Suprapubic skin (tissue), 4 donors: ENCODE results near the gene HBS1L. TPM values are rescaled to one million over a fixed set of nuclear protein-coding genes. Genes with fewer than 3 reads are reported as not detected.

Experiments used
- DNase-seq, 2 donors: peaks; one replicate each; pipeline ENCODE4 v3.0.0-alpha.2; 2019; ENCODE audit warnings: low spot score in 2 of 2
- H3K27ac ChIP-seq: fragments of 200-600 bp; sonication (generic); one replicate; pipeline ENCODE4 v1.5.1; 2019
- H3K27me3 ChIP-seq: fragments of 200-600 bp; sonication (generic); one replicate; pipeline ENCODE4 v1.5.1; 2019
- H3K36me3 ChIP-seq: fragments of 200-600 bp; sonication (generic); one replicate; pipeline ENCODE4 v1.5.1; 2019
- H3K4me1 ChIP-seq: fragments of 200-600 bp; sonication (generic); one replicate; pipeline ENCODE4 v1.5.1; 2019
- H3K4me3 ChIP-seq: fragments of 200-600 bp; sonication (generic); one replicate; pipeline ENCODE4 v1.5.1; 2019; ENCODE audit warnings: mild to moderate bottlenecking
- H3K9me3 ChIP-seq: fragments of 200-600 bp; sonication (generic); one replicate; pipeline ENCODE4 v1.5.1; 2019
- CTCF ChIP-seq, 2 donors: fragments of 200-600 bp in 1 of 2; fragments of 450-650 bp in 1 of 2; sonication (generic) in 1 of 2; IDR thresholded peaks; one replicate each; pipeline ENCODE4 v1.5.1; 2016 to 2019; ENCODE audit warnings: antibody characterized with exemption in 2 of 2, mild to moderate bottlenecking in 1 of 2, moderate library complexity in 1 of 2
- EP300 ChIP-seq: sonication (generic); formaldehyde crosslinking; IDR thresholded peaks from one replicate; pipeline ENCODE4 v1.6.1; 2017; ENCODE audit warnings: antibody characterized with exemption
- POLR2A ChIP-seq, 2 donors: fragments of 450-650 bp; IDR thresholded peaks; one replicate each; pipeline ENCODE4 v1.6.1; 2017; ENCODE audit warnings: antibody characterized with exemption in 2 of 2, mild to moderate bottlenecking in 2 of 2, moderate library complexity in 2 of 2
- POLR2AphosphoS5 ChIP-seq, 3 donors: sonication (generic); formaldehyde crosslinking; IDR thresholded peaks; one replicate each; pipeline ENCODE4 v1.6.1; 2017; ENCODE audit warnings: antibody characterized with exemption in 3 of 3
- WGBS: methylation state at CpG from one replicate; pipeline ENCODE4 v1.1.5; 2018; 5-methylcytosine and 5-hydroxymethylcytosine counted together
- total RNA-seq, 4 donors: library from RNA; depleted of rRNA; stranded (reverse); fragments of >200 nt; gene quantifications; one replicate each; pipeline ENCODE4 v1.1.0, GENCODE V29; 2016

The HBS1L gene
- total RNA-seq, 4 donors from 2014 or later, result 33.9 to 43.0 (median 36.1) TPM

- Histone ChIP-seq H3K4me1 (no peaks in the 10 kb centered on the region), H3K9me3 (no peaks in the 10 kb centered on the region), H3K4me3 (no peak overlapping the region), H3K27me3 (no peaks in the 10 kb centered on the region), H3K36me3 (peaks cover 7% of the 10 kb centered on the region), H3K27ac (no peak overlapping the region)
- no peak for DNase-seq
- WGBS, result 69% methylated on average over 5 of the region's 5 CpGs
- TF ChIP-seq CTCF (IDR thresholded peaks at IDR 0.05), result peak in 1 of 2 donors; percentile 40
- no peak for TF ChIP-seq EP300
Observed at GRCh38 chr6:135002229-135002844, 52.3 kb downstream of the HBS1L start.

GRCh38 chr6:134999107-134999506 lies 55.5 kb downstream of the HBS1L start:
- no peak overlapping the region for H3K27ac ChIP-seq
- TF ChIP-seq POLR2AphosphoS5 (IDR thresholded peaks at IDR 0.05) (no peak), EP300 (no peak), CTCF (IDR thresholded peaks at IDR 0.05) (no peak), POLR2A (IDR thresholded peaks at IDR 0.05) (no peak)
- H3K4me1 ChIP-seq, result no peaks in the 10 kb centered on the region
- peaks cover 19% of the 10 kb centered on the region for H3K36me3 ChIP-seq
- no peak for DNase-seq
- H3K27me3 ChIP-seq, result no peaks in the 10 kb centered on the region
- no peaks in the 10 kb centered on the region for H3K9me3 ChIP-seq
- WGBS, result 88% methylated on average over 1 of the region's 1 CpG
- H3K4me3 ChIP-seq, result no peak overlapping the region

GRCh38 chr6:134997133-134997995 lies 57.3 kb downstream of the HBS1L start:
- Histone ChIP-seq H3K4me3 (no peak overlapping the region), H3K36me3 (peaks cover 20% of the 10 kb centered on the region), H3K27me3 (no peaks in the 10 kb centered on the region), H3K27ac (no peak overlapping the region), H3K4me1 (no peaks in the 10 kb centered on the region), H3K9me3 (no peaks in the 10 kb centered on the region)
- no peak for DNase-seq
- WGBS, result 93% methylated on average over 9 of the region's 9 CpGs
- TF ChIP-seq CTCF (IDR thresholded peaks at IDR 0.05) (no peak), POLR2AphosphoS5 (IDR thresholded peaks at IDR 0.05) (no peak), POLR2A (IDR thresholded peaks at IDR 0.05) (no peak), EP300 (no peak)

- Histone ChIP-seq H3K4me3 (no peak overlapping the region), H3K27me3 (no peaks in the 10 kb centered on the region), H3K4me1 (no peaks in the 10 kb centered on the region), H3K36me3 (peaks cover 37% of the 10 kb centered on the region), H3K9me3 (no peaks in the 10 kb centered on the region), H3K27ac (no peak overlapping the region)
- TF ChIP-seq POLR2A (IDR thresholded peaks at IDR 0.05) (no peak), EP300 (no peak), CTCF (IDR thresholded peaks at IDR 0.05) (no peak), POLR2AphosphoS5 (IDR thresholded peaks at IDR 0.05) (no peak)
- 81% methylated on average over 1 of the region's 1 CpG for WGBS
- DNase-seq, result no peak
Observed at GRCh38 chr6:134995536-134995935, 59.1 kb downstream of the HBS1L start.

GRCh38 chr6:134994431-134994830 lies 60.2 kb downstream of the HBS1L start:
- H3K36me3 ChIP-seq, result peaks cover 42% of the 10 kb centered on the region
- H3K4me3 ChIP-seq, result no peak overlapping the region
- H3K4me1 ChIP-seq, result no peaks in the 10 kb centered on the region
- H3K9me3 ChIP-seq, result no peaks in the 10 kb centered on the region
- DNase-seq, result no peak
- H3K27ac ChIP-seq, result no peak overlapping the region
- H3K27me3 ChIP-seq, result no peaks in the 10 kb centered on the region
- TF ChIP-seq POLR2A (IDR thresholded peaks at IDR 0.05), result no peak
- no peak for TF ChIP-seq POLR2AphosphoS5 (IDR thresholded peaks at IDR 0.05)
